Measurements from ENCODE around the gene CHSY1.

- TF ChIP-seq CTCF (IDR thresholded peaks at IDR 0.05) (no peak), POLR2A (IDR thresholded peaks at IDR 0.05) (no peak)
These were observed 82.3 kb downstream of the CHSY1 start for GRCh38 chr15:101169495-101170071.

All from heart left ventricle (tissue), 13 donors.